Fibroblast of villous mesenchyme (primary cell): ENCODE measurements around the gene CLECL1. TPM values are rescaled to one million over a fixed set of nuclear protein-coding genes. Genes with fewer than 3 reads are reported as not detected.

Source experiments
- DNase-seq: peaks from one replicate; pipeline ENCODE4 v3.0.0-alpha.2; 2010; ENCODE audit warnings: low read depth
- H3K4me3 ChIP-seq: 2 replicates; pipeline ENCODE4 v1.5.1; 2011; ENCODE audit warnings: low read depth, mild to moderate bottlenecking, low read length
- CTCF ChIP-seq: IDR thresholded peaks from 2 replicates; pipeline ENCODE4 v1.5.1; 2012; ENCODE audit warnings: low read depth, mild to moderate bottlenecking, low read length; ENCODE audit not compliant: insufficient read depth
- total RNA-seq: library from RNA; depleted of rRNA; stranded (reverse); fragments of >200 nt; gene quantifications from 2 replicates; pipeline ENCODE4 v1.2.3, GENCODE V29; 2012

CLECL1 gene
- not detected in 2 replicates for total RNA-seq

- H3K4me3 ChIP-seq, result no peak within 1 kb of the TSS
- no peak for DNase-seq
- TF ChIP-seq CTCF, result no peak
These were observed at the start of gene CLECL1 for GRCh38 chr12:9732921-9733461. TSS of gene CLECL1 (minus strand) at chr12:9733097.

DNA sequence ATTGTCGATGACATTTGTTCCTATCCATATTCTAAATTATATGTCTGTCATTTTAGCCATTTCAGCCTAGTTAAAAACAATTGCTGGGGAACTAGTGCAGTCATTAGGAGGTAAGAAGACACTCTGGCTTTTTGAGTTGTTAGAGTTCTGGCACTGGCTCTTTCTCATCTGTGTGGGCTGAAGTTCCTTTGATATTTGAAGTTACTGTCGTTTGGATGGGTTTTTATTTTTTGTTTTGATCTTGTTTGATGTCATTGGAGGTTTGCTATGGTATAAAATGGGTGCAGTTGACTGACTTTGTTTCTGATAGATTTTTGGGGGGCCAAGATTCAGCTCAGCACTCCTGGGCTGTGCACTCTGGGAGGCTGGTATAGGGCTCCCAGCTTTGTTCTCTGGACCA lies 48.5 kb upstream of the CLECL1 start:
- H3K4me3 ChIP-seq, result no peak overlapping the region
- no peak for TF ChIP-seq CTCF
- no peak for DNase-seq

DNA sequence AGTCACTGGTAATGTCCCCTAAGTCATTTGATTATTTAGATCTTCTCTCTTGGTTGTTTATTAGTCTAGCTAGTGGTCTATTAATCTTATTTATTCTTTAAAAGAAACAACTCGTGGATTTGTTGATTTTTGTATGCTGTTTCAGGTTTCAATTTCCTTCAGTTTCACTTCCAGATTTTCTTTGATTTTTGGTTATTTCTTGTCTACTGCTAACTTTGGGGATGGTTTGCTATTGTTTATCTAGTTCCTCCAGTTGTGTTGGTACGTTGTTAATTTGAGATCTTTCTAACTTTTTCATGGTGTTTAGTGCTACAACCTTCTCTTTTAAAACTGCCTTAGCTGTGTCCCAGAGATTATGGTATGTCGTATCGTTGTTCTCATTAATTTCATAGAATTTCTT lies 46.3 kb upstream of the CLECL1 start:
- H3K4me3 ChIP-seq, result no peak overlapping the region
- no peak for TF ChIP-seq CTCF
- no peak for DNase-seq

- TF ChIP-seq CTCF, result no peak
- DNase-seq, result no peak
- no peak overlapping the region for H3K4me3 ChIP-seq
These were observed 43.9 kb upstream of the CLECL1 start for GRCh38 chr12:9776781-9777180.

DNA sequence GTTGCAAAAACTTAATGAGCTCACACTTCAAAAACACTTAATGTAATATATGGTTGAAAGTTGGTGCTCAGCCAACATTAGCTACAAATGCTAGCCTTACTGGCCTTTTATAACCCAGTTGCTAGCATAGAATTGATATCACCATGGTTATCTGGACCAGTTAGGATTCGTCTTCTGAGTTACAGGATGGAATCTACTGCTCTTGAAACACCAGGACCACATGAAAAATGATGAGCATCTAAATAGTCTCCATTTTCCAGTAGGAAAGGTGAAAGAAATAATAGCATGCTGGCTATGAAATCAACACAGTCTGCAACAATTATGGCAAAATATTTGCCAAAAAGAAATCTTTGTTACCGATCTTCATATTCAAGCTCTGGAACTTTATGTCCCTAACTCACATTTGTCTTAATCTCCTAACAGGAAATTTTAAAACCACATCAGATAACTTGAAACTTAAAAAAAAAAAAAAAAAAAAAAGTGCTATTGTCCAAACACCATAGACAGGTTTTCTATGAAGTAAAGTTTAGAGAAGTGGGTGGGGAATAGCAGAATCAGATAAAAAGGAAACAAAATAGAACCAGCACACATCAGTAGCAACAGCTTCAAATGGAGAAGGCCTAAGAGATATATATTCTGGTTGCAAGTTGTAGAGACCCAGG lies 40.5 kb upstream of the CLECL1 start:
- H3K4me3 ChIP-seq, result no peak overlapping the region
- no peak for DNase-seq
- TF ChIP-seq CTCF, result no peak

DNA sequence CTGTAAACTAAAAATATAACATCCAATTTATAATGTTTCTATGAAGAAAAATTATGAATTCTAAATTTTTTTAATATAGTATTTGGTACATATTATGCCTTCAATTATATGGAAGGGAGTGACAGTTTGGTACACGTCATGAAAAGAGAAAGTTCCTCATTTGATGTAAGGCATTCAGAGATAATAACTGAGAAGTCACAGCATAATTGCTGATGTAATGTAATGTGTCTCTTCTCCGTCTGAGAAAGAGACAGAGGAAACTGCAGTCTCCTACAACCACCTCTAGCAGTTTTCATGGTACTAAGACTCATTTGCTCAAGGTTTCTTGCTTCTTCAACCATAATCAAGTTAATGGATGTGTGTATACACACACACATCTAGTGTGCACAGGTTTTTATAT lies 30.1 kb upstream of the CLECL1 start:
- no peak overlapping the region for H3K4me3 ChIP-seq
- no peak for TF ChIP-seq CTCF
- DNase-seq, result no peak

DNA sequence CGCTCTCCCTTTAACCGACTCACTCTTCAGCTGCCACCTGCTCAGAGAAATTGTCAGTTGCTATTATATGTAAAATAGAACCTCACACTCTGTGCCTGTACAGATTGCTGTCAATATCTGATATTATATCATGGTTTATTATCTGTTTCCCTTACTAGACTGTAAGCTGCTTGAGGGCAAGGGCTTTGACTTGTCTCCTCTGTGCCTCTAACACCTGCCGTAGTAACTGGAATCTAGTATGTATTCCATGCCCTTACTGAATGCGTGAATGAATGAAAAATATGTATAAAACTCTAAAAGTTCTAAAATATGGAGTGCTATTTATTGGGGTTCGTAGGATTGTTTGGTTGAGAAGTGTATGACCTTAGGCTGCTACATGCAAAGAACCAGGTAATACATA lies 29.5 kb upstream of the CLECL1 start:
- TF ChIP-seq CTCF, result no peak
- DNase-seq, result no peak
- H3K4me3 ChIP-seq, result no peak overlapping the region
